Measurements from ENCODE around the gene LRRC4C.

LRRC4C gene

DNA sequence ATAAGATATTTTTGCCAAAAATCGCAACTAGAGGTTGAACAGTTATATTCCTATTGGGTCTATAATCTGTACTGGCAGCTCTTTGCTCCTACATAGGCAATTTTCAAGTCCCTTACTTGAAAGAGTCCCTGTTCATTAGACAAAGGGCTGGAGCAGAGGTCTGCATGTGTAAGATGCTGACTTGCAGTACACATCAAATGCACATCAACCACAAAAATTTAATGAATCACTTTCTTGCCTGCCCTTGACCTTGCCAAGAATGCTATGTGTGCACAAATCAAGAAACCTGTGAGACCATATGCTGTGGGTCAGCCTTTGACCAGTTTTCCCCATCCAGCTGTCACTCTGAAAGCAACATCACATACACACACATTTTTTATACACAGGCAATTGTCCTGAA, 661.5 kb downstream of the LRRC4C start:
- H3K9ac ChIP-seq (ENCODE audit: low read depth, low read length, poor library complexity) = no peak overlapping the region
- no peak overlapping the region for H3K18ac ChIP-seq (ENCODE audit: low read length)
- no peak overlapping the region for H3K14ac ChIP-seq (ENCODE audit: low read length)
- H3K9me3 ChIP-seq (replicated peaks in 1 of 2; ENCODE audit: control insufficient read depth in 2 of 2, insufficient read depth in 1 of 2, low read depth in 1 of 2, low read length in 2 of 2) = no peaks in the 10 kb centered on the region
- DNase-seq (ENCODE audit: low spot score) = no peak
- H2AFZ ChIP-seq (ENCODE audit: low read length) = peak overlapping the region; percentile 16
- no peak overlapping the region for H3K4me3 ChIP-seq (ENCODE audit: low read length in 2 of 2)
- H4K91ac ChIP-seq (ENCODE audit: low read depth, low read length, poor library complexity) = no peak overlapping the region
- no CpG with 5 or more reads among the region's 1 CpG for WGBS, 2 donors (ENCODE audit: extremely low coverage in 2 of 2, insufficient read length in 2 of 2, insufficient replicate concordance in 1 of 2)
- H2BK15ac ChIP-seq (ENCODE audit: low read length) = no peak overlapping the region
- H2BK5ac ChIP-seq (ENCODE audit: low read length) = no peak overlapping the region
- peaks cover 0 to 2% of the 10 kb centered on the region in 2 donors for H3K4me1 ChIP-seq (ENCODE audit: control insufficient read depth in 2 of 2, insufficient read depth in 1 of 2, low read depth in 1 of 2, low read length in 2 of 2)
- no peak overlapping the region for H3K4me2 ChIP-seq (ENCODE audit: insufficient read depth, low read length, poor library complexity, severe bottlenecking)
- H2BK12ac ChIP-seq (ENCODE audit: low read length) = no peak overlapping the region
- H3K27ac ChIP-seq (replicated peaks; ENCODE audit: low read length) = no peak overlapping the region
- H2BK120ac ChIP-seq (ENCODE audit: low read depth, low read length) = no peak overlapping the region
- H3K23ac ChIP-seq (ENCODE audit: low read depth, low read length, poor library complexity) = no peak overlapping the region
- H3K4ac ChIP-seq (ENCODE audit: low read length) = no peak overlapping the region
- H3K36me3 ChIP-seq (replicated peaks in 1 of 2; ENCODE audit: control insufficient read depth in 2 of 2, insufficient read depth in 2 of 2, low read length in 2 of 2) = no peaks in the 10 kb centered on the region
- no peaks in the 10 kb centered on the region for H3K79me1 ChIP-seq (ENCODE audit: low read depth, low read length)
- no peak overlapping the region for H4K8ac ChIP-seq (ENCODE audit: low read depth, low read length)
- no peak overlapping the region for H2AK5ac ChIP-seq (ENCODE audit: low read depth, low read length)
- no peaks in the 10 kb centered on the region for H3K27me3 ChIP-seq (ENCODE audit: control insufficient read depth in 3 of 3, insufficient read depth in 3 of 3, low read depth in 1 of 3, low read length in 3 of 3)

DNA sequence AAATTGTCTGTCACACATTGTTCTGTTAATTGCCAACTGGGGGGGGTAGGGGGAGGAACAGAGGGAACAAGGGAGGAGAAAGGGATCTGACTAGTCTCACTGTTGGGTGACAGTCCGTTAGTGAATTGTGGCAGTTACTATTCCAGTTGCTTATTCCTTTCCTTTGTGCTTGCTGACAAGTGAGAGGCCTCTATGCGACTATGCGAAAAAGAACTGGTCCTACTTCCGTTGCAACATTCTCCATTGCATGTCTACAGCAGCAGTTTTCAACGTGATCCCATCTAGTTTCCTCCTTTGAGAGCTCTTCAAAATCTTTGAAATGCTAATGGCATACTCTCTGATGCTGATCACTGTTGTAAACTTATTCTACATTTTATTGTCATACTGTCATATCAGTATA, 672.2 kb downstream of the LRRC4C start:
- H3K18ac ChIP-seq (ENCODE audit: low read length) = no peak overlapping the region

DNA sequence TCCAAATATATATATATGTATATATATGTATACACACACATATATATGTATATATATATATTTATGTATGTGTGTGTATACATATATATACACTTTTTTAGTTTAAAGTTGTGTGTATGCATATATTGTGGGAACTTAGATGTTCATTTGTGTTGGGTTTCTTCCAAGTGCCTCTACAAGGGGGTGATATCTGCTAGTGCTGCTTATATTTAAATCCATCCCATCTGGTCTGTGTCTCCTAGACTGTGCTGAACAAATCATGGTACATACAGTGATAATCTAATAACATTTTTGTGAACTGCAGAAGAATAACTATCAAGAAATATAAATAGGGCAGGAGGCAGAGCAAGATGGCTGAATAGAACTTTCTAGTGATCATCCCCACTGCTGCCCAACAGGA, 696.4 kb downstream of the LRRC4C start:
- no peak overlapping the region for H3K9ac ChIP-seq (ENCODE audit: low read depth, low read length, poor library complexity)
- no peak overlapping the region for H3K4ac ChIP-seq (ENCODE audit: low read length)
- H4K91ac ChIP-seq (ENCODE audit: low read depth, low read length, poor library complexity) = no peak overlapping the region
- DNase-seq (ENCODE audit: low spot score) = no peak
- no peak overlapping the region for H3K27ac ChIP-seq (replicated peaks; ENCODE audit: low read length)
- H2BK120ac ChIP-seq (ENCODE audit: low read depth, low read length) = no peak overlapping the region
- H2AFZ ChIP-seq (ENCODE audit: low read length) = no peak overlapping the region
- H3K79me1 ChIP-seq (ENCODE audit: low read depth, low read length) = no peaks in the 10 kb centered on the region
- no peak overlapping the region for H3K14ac ChIP-seq (ENCODE audit: low read length)
- H3K4me1 ChIP-seq (ENCODE audit: control insufficient read depth in 2 of 2, insufficient read depth in 1 of 2, low read depth in 1 of 2, low read length in 2 of 2) = no peaks in the 10 kb centered on the region
- no peak overlapping the region for H2BK12ac ChIP-seq (ENCODE audit: low read length)
- H3K23ac ChIP-seq (ENCODE audit: low read depth, low read length, poor library complexity) = no peak overlapping the region
- no peaks in the 10 kb centered on the region for H3K9me3 ChIP-seq (replicated peaks in 1 of 2; ENCODE audit: control insufficient read depth in 2 of 2, insufficient read depth in 1 of 2, low read depth in 1 of 2, low read length in 2 of 2)
- H3K4me3 ChIP-seq (ENCODE audit: low read length in 2 of 2) = no peak overlapping the region
- no peak overlapping the region for H3K18ac ChIP-seq (ENCODE audit: low read length)
- H4K8ac ChIP-seq (ENCODE audit: low read depth, low read length) = no peak overlapping the region
- H3K36me3 ChIP-seq (replicated peaks in 1 of 2; ENCODE audit: control insufficient read depth in 2 of 2, insufficient read depth in 2 of 2, low read length in 2 of 2) = no peaks in the 10 kb centered on the region
- no peaks in the 10 kb centered on the region for H3K27me3 ChIP-seq (ENCODE audit: control insufficient read depth in 3 of 3, insufficient read depth in 3 of 3, low read depth in 1 of 3, low read length in 3 of 3)
- H2BK15ac ChIP-seq (ENCODE audit: low read length) = no peak overlapping the region
- H3K4me2 ChIP-seq (ENCODE audit: insufficient read depth, low read length, poor library complexity, severe bottlenecking) = no peak overlapping the region
- no peak overlapping the region for H2BK5ac ChIP-seq (ENCODE audit: low read length)
- no peak overlapping the region for H2AK5ac ChIP-seq (ENCODE audit: low read depth, low read length)

More for the DNA sequence above, 672.2 kb downstream of the LRRC4C start:
- H4K91ac ChIP-seq (ENCODE audit: low read depth, low read length, poor library complexity) = no peak overlapping the region
- no peak overlapping the region for H3K14ac ChIP-seq (ENCODE audit: low read length)
- no peak overlapping the region for H3K9ac ChIP-seq (ENCODE audit: low read depth, low read length, poor library complexity)
- H3K23ac ChIP-seq (ENCODE audit: low read depth, low read length, poor library complexity) = no peak overlapping the region
- DNase-seq (ENCODE audit: low spot score) = no peak
- H4K8ac ChIP-seq (ENCODE audit: low read depth, low read length) = no peak overlapping the region
- H3K4me2 ChIP-seq (ENCODE audit: insufficient read depth, low read length, poor library complexity, severe bottlenecking) = no peak overlapping the region
- H3K79me1 ChIP-seq (ENCODE audit: low read depth, low read length) = no peaks in the 10 kb centered on the region
- WGBS, 2 donors (ENCODE audit: extremely low coverage in 2 of 2, insufficient read length in 2 of 2, insufficient replicate concordance in 1 of 2) = no CpG with 5 or more reads among the region's 5 CpGs
- no peaks in the 10 kb centered on the region for H3K36me3 ChIP-seq (replicated peaks in 1 of 2; ENCODE audit: control insufficient read depth in 2 of 2, insufficient read depth in 2 of 2, low read length in 2 of 2)
- no peak overlapping the region for H3K27ac ChIP-seq (replicated peaks; ENCODE audit: low read length)
- no peaks in the 10 kb centered on the region for H3K27me3 ChIP-seq (ENCODE audit: control insufficient read depth in 3 of 3, insufficient read depth in 3 of 3, low read depth in 1 of 3, low read length in 3 of 3)
- H3K4me1 ChIP-seq (ENCODE audit: control insufficient read depth in 2 of 2, insufficient read depth in 1 of 2, low read depth in 1 of 2, low read length in 2 of 2) = peaks cover 0 to 1% of the 10 kb centered on the region in 2 donors
- H3K4me3 ChIP-seq (ENCODE audit: low read length in 2 of 2) = no peak overlapping the region
- no peak overlapping the region for H2BK12ac ChIP-seq (ENCODE audit: low read length)
- H2BK15ac ChIP-seq (ENCODE audit: low read length) = no peak overlapping the region
- H2AFZ ChIP-seq (ENCODE audit: low read length) = peak overlapping the region; percentile 80
- no peak overlapping the region for H3K4ac ChIP-seq (ENCODE audit: low read length)
- H3K9me3 ChIP-seq (replicated peaks in 1 of 2; ENCODE audit: control insufficient read depth in 2 of 2, insufficient read depth in 1 of 2, low read depth in 1 of 2, low read length in 2 of 2) = no peaks in the 10 kb centered on the region
- H2BK5ac ChIP-seq (ENCODE audit: low read length) = no peak overlapping the region
- no peak overlapping the region for H2BK120ac ChIP-seq (ENCODE audit: low read depth, low read length)
- no peak overlapping the region for H2AK5ac ChIP-seq (ENCODE audit: low read depth, low read length)

DNA sequence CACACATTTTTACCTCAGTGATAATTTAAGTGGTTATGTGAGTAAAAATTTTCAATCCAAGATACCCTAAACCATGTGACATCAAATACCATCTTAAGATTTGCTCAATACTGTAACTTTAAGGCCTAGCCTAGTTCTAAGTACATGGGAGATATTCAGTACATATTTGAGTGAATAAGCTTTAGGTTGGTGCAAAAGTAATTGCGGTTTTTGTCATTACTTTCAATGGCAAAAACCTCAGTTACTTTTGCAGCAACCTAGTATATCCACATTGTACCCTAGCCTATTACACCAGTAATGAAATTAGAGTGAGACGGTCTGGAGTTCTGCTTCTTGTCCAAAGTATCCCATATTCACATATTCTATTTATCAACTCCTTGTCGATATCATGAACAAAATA, 700.1 kb downstream of the LRRC4C start:
- no peak overlapping the region for H3K18ac ChIP-seq (ENCODE audit: low read length)
- no peak overlapping the region for H2AK5ac ChIP-seq (ENCODE audit: low read depth, low read length)
- WGBS, 2 donors (ENCODE audit: extremely low coverage in 2 of 2, insufficient read length in 2 of 2, insufficient replicate concordance in 1 of 2) = no CpG with 5 or more reads among the region's 3 CpGs
- no peak overlapping the region for H3K27ac ChIP-seq (replicated peaks; ENCODE audit: low read length)
- no peak overlapping the region for H4K91ac ChIP-seq (ENCODE audit: low read depth, low read length, poor library complexity)
- H3K4me1 ChIP-seq (ENCODE audit: control insufficient read depth in 2 of 2, insufficient read depth in 1 of 2, low read depth in 1 of 2, low read length in 2 of 2) = no peaks in the 10 kb centered on the region
- H2AFZ ChIP-seq (ENCODE audit: low read length) = no peak overlapping the region
- H2BK12ac ChIP-seq (ENCODE audit: low read length) = no peak overlapping the region
- H3K4me3 ChIP-seq (ENCODE audit: low read length in 2 of 2) = no peak overlapping the region
- H3K4me2 ChIP-seq (ENCODE audit: insufficient read depth, low read length, poor library complexity, severe bottlenecking) = no peak overlapping the region
- H3K27me3 ChIP-seq (ENCODE audit: control insufficient read depth in 3 of 3, insufficient read depth in 3 of 3, low read depth in 1 of 3, low read length in 3 of 3) = no peaks in the 10 kb centered on the region
- H3K9me3 ChIP-seq (replicated peaks in 1 of 2; ENCODE audit: control insufficient read depth in 2 of 2, insufficient read depth in 1 of 2, low read depth in 1 of 2, low read length in 2 of 2) = no peaks in the 10 kb centered on the region
- H3K14ac ChIP-seq (ENCODE audit: low read length) = no peak overlapping the region
- H3K36me3 ChIP-seq (replicated peaks in 1 of 2; ENCODE audit: control insufficient read depth in 2 of 2, insufficient read depth in 2 of 2, low read length in 2 of 2) = no peaks in the 10 kb centered on the region
- H3K4ac ChIP-seq (ENCODE audit: low read length) = no peak overlapping the region
- no peak overlapping the region for H2BK120ac ChIP-seq (ENCODE audit: low read depth, low read length)
- H3K9ac ChIP-seq (ENCODE audit: low read depth, low read length, poor library complexity) = no peak overlapping the region
- H3K79me1 ChIP-seq (ENCODE audit: low read depth, low read length) = no peaks in the 10 kb centered on the region
- H3K23ac ChIP-seq (ENCODE audit: low read depth, low read length, poor library complexity) = no peak overlapping the region
- H2BK15ac ChIP-seq (ENCODE audit: low read length) = no peak overlapping the region
- no peak overlapping the region for H4K8ac ChIP-seq (ENCODE audit: low read depth, low read length)
- H2BK5ac ChIP-seq (ENCODE audit: low read length) = no peak overlapping the region
- no peak for DNase-seq (ENCODE audit: low spot score)
